Measurements from ENCODE around the gene IMPDH1.

DNA sequence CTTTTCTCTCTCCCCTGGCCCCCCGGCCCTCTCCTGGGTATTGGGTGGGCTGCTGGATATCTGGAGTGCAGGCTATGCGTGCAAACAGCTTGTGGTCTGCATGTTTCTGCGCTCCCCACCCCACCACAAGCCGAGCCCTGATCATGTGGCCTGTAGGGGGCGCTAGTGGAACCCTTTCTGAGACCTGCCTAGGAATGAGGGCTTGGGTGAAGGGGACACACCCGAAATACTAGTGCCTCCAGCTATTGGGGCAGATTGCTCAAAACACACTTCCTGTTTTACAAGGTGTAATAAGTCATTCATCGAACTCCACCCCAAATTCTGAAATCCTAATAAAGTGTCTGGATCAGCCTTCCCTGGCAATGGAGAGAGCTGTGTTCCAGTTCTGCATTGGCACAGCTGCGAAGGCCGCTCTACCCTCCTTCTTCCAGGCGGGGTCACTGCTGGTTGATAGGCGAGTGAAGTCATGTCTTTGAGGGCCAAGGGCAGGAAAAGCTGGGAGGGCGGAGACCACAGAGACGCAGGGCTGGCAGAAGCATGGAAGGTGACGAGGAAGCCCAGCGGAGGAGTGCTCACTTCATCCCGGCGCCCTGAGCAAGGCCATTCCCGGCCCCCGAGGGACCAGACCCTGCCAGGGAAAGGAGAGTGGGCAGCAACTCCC, 28.5 kb downstream of the IMPDH1 start:
- TF ChIP-seq, protein P1, sequence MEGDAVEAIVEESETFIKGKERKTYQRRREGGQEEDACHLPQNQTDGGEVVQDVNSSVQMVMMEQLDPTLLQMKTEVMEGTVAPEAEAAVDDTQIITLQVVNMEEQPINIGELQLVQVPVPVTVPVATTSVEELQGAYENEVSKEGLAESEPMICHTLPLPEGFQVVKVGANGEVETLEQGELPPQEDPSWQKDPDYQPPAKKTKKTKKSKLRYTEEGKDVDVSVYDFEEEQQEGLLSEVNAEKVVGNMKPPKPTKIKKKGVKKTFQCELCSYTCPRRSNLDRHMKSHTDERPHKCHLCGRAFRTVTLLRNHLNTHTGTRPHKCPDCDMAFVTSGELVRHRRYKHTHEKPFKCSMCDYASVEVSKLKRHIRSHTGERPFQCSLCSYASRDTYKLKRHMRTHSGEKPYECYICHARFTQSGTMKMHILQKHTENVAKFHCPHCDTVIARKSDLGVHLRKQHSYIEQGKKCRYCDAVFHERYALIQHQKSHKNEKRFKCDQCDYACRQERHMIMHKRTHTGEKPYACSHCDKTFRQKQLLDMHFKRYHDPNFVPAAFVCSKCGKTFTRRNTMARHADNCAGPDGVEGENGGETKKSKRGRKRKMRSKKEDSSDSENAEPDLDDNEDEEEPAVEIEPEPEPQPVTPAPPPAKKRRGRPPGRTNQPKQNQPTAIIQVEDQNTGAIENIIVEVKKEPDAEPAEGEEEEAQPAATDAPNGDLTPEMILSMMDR (IDR thresholded peaks at IDR 0.05) = no peak
- TF ChIP-seq POLR2A (IDR thresholded peaks at IDR 0.05) (no peak), POLR2AphosphoS5 (IDR thresholded peaks at IDR 0.05) (no peak)
